Activated CD8-positive, alpha-beta memory T cell treated with anti-CD3 and anti-CD28 coated beads, Interleukin-2, amount 10 ng/mL, durations not matched to agents 7 days and 5 days (primary cell): ENCODE results near the gene SH3RF2. TPM values are rescaled to one million over a fixed set of nuclear protein-coding genes. Genes with fewer than 3 reads are reported as not detected.

ENCODE experiments used
- total RNA-seq, 2 experiments: library from RNA; stranded (reverse); gene quantifications; one replicate each; pipeline ENCODE4 v1.2.3, GENCODE V29; 2021

SH3RF2 gene
- total RNA-seq, 2 experiments from 2014 or later = 0.12 TPM; not detected in 1

Other genes starting within 250 kb of the SH3RF2 start
- gene PRELID2, start 101.2 kb upstream of the SH3RF2 start, total RNA-seq = 1 to 10 TPM; 2.2 to 2.3 TPM
- not detected for gene GRXCR2, start 63.6 kb upstream of the SH3RF2 start, total RNA-seq
- under 1 TPM; 0.50 to 0.87 TPM for gene PLAC8L1, start 169.0 kb downstream of the SH3RF2 start, total RNA-seq
- gene LARS1, start 246.1 kb downstream of the SH3RF2 start, total RNA-seq = 100 to 1,000 TPM; 108 to 147 TPM